ENCODE measurements around the gene MFAP2.

MFAP2 gene

GRCh38 chr1:16978139-16978538 lies 2.3 kb downstream of the MFAP2 start:
- H3K4me3 ChIP-seq (ENCODE audit: low read depth, low read length) = peak overlapping the region; percentile 80
- DNase-seq = no peak
- in situ Hi-C loops (cut with HindIII; ENCODE audit: low pct_ligation_motif_present, low sequenced_read_pairs) = no loop called here
- H3K36me3 ChIP-seq (replicated peaks) = peaks cover 18% of the 10 kb centered on the region
- no peak overlapping the region for H3K27ac ChIP-seq
- TF ChIP-seq CTCF (IDR thresholded peaks at IDR 0.05; ENCODE audit: low read depth, low read length, missing control alignments) = no peak
- H3K27me3 ChIP-seq (replicated peaks) = no peaks in the 10 kb centered on the region

DNA sequence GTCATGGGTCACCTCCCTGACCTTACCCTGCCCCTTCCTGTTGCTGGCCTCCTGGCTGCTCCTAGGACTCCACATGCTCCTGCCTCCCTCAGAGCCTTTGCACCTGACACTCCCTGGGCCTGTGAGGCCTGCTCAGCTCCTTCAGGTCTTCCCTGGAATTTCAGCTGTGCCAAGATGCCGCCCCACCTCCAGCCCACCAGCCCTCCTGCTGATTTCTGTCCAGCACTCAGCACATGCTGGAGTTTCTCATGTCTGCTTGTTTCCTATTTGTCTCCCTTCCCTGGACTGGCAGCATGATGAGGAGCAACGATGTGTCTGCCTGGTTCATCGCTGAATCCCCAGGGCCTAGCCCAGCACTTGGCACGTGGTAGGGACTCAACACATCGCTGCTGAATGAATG lies 3.0 kb downstream of the MFAP2 start:
- H3K4me3 ChIP-seq (ENCODE audit: low read depth, low read length) = no peak overlapping the region

DNA sequence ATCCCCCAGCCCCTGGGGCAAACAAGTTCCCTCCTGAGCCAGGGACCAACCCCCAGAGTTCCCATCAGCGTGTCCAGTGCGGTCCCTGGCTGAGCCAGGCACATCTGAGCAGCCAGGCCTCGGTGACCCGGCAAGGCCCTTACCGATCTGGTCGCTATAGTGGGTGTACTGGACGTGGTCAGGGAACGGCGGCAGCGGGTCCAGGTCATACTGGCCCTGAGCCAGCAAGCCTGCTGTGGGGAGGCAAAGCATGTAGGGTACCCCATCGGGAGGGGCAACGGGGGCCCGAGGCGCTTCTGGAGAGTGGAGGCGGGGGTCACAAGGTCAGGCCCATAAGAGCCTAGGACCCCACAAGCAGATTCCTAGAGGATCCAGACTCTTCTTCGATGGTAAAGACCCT lies 3.5 kb downstream of the MFAP2 start:
- Histone ChIP-seq H3K27me3 (replicated peaks) (no peaks in the 10 kb centered on the region), H3K4me3 (ENCODE audit: low read depth, low read length) (no peak overlapping the region), H3K36me3 (replicated peaks) (peaks cover 19% of the 10 kb centered on the region), H3K27ac (no peak overlapping the region)
- no peak for DNase-seq
- TF ChIP-seq CTCF (IDR thresholded peaks at IDR 0.05; ENCODE audit: low read depth, low read length, missing control alignments) = no peak
- in situ Hi-C loops (cut with HindIII; ENCODE audit: low pct_ligation_motif_present, low sequenced_read_pairs) = no loop called here

More for the DNA sequence above, 3.0 kb downstream of the MFAP2 start:
- H3K36me3 ChIP-seq (replicated peaks) = peaks cover 19% of the 10 kb centered on the region
- TF ChIP-seq CTCF (IDR thresholded peaks at IDR 0.05; ENCODE audit: low read depth, low read length, missing control alignments) = no peak
- H3K27me3 ChIP-seq (replicated peaks) = no peaks in the 10 kb centered on the region
- no peak overlapping the region for H3K27ac ChIP-seq
- in situ Hi-C loops (cut with HindIII; ENCODE audit: low pct_ligation_motif_present, low sequenced_read_pairs) = no loop called here
- DNase-seq = no peak

GRCh38 chr1:16975838-16976237 lies 4.6 kb downstream of the MFAP2 start:
- Histone ChIP-seq H3K36me3 (replicated peaks) (peaks cover 19% of the 10 kb centered on the region), H3K27ac (no peak overlapping the region), H3K27me3 (replicated peaks) (no peaks in the 10 kb centered on the region), H3K4me3 (ENCODE audit: low read depth, low read length) (no peak overlapping the region)
- in situ Hi-C loops (cut with HindIII; ENCODE audit: low pct_ligation_motif_present, low sequenced_read_pairs) = no loop called here
- no peak for DNase-seq
- no peak for TF ChIP-seq CTCF (IDR thresholded peaks at IDR 0.05; ENCODE audit: low read depth, low read length, missing control alignments)

- Histone ChIP-seq H3K27me3 (replicated peaks) (no peaks in the 10 kb centered on the region), H3K36me3 (replicated peaks) (peaks cover 19% of the 10 kb centered on the region), H3K4me3 (ENCODE audit: low read depth, low read length) (no peak overlapping the region), H3K27ac (no peak overlapping the region)
- in situ Hi-C loops (cut with HindIII; ENCODE audit: low pct_ligation_motif_present, low sequenced_read_pairs) = no loop called here
- no peak for DNase-seq
- no peak for TF ChIP-seq CTCF (IDR thresholded peaks at IDR 0.05; ENCODE audit: low read depth, low read length, missing control alignments)
These were observed 5.2 kb downstream of the MFAP2 start for GRCh38 chr1:16975211-16975610.

GRCh38 chr1:16973215-16973614 lies 7.2 kb downstream of the MFAP2 start:
- in situ Hi-C loops (cut with HindIII; ENCODE audit: low pct_ligation_motif_present, low sequenced_read_pairs) = no loop called here
- H3K27ac ChIP-seq = no peak overlapping the region
- TF ChIP-seq CTCF (IDR thresholded peaks at IDR 0.05; ENCODE audit: low read depth, low read length, missing control alignments) = no peak
- H3K36me3 ChIP-seq (replicated peaks) = peaks cover 19% of the 10 kb centered on the region
- no peaks in the 10 kb centered on the region for H3K27me3 ChIP-seq (replicated peaks)
- DNase-seq = no peak
- no peak overlapping the region for H3K4me3 ChIP-seq (ENCODE audit: low read depth, low read length)

Data from brain microvascular endothelial cell (primary cell).